NOMO-1 (cell line): ENCODE results near the gene FNTB.

Source experiments
- DNase-seq, 2 experiments: peaks; one replicate each; lab custom pipeline; 2025; ENCODE audit not compliant: unreplicated experiment in 2 of 2; lab: John Stamatoyannopoulos, UW

FNTB gene

GRCh38 chr14:65044596-65044959, 57.9 kb downstream of the FNTB start:
- peak; percentile 92 to 93 for DNase-seq

- DNase-seq, result no peak
These were observed 58.3 kb downstream of the FNTB start for GRCh38 chr14:65045006-65045405.

GRCh38 chr14:65045709-65046108, 59.0 kb downstream of the FNTB start:
- DNase-seq, result no peak

- no peak for DNase-seq
These were observed 66.1 kb downstream of the FNTB start for GRCh38 chr14:65052832-65053231.

DNA sequence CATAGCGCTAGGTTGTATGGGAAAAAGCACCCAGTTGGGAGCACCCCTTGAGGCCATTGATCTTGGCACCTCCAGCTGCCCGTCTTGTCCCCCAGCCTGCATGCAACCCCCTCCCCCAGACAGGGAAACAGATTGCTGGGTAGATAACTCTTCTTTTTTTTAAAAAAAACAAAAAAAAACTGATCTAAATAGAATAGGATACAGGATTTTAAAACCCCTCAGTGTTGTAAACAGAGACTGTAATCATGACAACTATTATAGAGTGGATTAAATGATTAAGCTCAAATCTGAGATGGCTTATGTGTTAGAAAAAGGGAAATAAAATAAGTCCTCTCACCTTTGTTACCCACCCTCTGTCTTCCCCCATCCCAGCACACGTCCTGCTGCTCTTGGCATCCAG, 66.8 kb downstream of the FNTB start:
- DNase-seq, result no peak

DNA sequence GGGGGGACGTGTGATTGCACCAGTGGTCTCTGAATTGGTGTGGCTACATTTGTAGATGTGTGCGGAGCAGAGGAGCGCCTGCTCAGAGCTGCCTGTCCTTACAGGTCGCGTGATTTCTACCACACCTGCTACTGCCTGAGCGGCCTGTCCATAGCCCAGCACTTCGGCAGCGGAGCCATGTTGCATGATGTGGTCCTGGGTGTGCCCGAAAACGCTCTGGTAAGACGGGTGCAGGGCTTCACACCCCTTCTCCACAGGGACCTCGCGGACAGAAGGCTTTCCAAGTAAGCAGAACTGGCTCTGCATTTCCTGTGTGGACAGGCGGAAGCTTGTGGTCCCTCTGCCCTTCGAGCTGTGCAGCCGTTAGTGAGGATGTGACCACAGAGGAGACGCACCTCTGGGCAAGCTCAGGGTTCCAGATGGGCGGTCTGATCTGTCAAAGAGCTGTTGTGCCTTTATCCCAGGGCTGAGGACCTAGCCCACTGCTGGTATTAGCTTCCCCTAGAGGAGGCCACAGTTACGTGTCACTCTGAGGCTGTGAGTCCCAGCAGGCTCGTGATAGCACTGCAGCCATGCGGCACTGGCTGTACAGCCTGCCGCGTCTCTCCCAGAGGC, 67.9 kb downstream of the FNTB start:
- peak; percentile 71 to 73 for DNase-seq

DNA sequence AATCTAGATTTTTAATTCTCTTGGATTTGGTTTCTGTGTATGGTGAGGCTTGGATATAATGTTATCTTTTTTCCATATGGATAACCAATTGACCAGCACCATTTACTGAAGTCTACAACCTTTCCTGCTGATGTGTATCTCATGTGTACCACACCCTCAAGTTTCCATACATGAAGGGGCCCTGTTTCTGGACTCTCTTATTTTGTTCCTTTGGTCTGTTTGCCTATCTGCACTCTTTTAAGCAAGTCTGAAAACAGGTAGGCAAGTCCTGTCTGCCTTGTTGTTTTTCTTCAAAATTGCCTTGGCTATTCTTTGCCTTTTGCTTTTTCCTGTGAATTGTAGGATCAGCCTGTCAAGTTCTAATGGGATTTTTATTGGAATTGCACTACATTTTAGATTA, 71.0 kb downstream of the FNTB start:
- no peak for DNase-seq

DNA sequence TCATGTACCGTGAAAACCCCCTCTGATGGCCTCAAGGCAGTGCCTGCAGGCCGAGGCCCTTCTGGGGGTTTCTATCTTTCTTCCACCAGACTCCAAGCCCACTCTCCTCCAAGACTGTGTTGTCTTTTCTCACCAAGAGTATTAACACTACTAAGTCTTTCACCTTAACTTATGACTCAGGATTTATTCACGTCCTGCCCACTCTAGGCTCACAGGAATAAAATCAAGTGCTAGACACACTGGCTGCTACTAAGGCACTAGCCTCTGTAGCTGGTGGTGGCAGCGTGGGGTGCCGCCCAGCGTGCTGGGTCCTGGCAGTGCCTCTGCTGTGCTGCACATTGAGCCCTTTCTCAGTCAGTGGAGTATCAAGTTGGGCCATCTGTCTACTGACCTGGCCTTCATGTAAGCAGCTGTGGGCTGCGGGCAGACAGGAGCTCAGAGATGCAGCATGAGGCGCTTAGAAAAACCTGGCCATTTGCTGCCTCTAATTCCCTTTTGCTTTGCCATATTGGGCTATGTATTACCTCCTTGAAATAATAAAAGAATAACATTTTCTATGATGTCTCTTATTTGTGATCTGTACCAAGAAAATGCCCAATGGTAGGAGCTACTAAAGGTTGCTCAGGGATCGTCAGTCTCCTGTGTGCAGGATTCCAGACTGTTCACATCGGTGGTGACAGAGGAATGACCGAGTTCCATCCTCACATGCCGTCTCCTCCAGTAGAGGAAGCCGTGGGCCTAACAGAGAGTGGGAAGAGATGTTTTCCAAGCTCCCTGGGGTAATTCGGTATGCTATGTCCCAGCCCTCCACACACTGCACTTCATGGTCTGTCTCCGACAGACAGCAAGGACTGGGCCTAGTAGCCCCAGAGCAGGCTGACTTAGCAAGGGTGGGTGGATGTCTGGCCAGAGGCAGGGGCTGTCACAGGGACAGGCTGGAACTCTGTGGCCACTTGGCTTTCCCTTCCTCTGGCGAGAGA, 75.7 kb downstream of the FNTB start:
- DNase-seq, result no peak

DNA sequence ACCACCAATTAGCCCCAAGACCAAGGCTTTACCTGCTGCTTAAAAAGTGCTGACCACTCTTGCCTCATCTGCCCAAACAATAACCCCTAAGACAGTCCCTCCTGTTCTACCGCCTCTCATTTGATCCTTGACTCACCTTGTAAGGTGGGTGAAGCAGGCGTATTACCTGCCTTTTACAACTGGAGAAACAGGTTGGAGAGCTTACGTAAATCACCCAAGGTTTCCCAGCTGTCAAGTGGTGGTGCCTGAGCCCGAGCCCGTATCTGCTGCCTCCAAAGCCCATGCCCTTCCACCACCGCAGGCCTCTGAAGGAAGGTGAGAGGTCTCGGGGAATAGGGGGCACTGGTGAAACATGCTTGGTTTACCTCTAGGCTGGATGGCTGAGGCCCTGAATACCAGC, 79.0 kb downstream of the FNTB start:
- no peak for DNase-seq

DNA sequence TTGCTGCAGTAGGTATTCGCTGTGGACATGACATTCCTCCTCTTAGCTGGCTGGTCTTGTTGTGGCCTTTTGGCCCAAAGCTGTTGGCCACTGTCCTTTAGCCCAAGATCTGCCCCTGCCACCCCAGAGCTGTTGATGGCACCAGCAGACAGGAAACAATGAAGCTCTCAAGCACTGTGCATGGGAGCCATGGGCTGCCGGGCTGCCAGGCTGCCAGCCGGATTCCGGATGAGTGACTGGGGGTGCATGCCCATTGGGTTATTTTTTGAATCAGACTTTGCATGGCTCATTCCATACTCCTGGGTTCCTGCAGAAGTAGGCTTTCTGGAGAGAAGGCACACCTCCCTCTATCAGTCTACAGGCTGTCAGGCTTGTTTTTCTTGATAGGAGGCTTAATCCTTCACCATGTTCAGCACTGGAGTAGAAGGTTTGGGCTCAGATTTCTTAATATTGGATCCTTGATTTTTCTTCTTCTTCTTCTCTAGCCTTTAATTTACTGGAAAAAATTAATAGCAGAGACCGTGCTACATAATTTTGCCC, 83.2 kb downstream of the FNTB start:
- no peak for DNase-seq

GRCh38 chr14:65070471-65070976, 83.8 kb downstream of the FNTB start:
- DNase-seq, result no peak

DNA sequence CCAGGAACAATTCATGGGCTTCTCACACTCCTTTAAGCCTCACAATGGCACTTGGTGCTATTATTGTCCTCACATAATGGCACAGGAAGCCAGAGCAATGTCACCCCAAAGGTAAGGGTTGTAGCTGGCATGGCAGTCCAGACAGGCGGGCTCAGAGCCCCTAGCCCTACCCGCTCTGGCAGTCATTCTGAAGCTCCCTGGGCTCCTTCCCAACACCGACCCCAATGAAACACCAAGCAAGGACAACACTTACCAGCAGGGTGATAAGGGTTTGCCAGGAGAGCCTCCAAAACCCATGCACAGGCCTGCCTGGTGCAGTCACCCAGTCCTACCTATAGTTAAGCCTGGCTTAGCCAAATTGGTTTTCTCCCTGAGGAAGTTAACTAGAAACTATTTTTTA, 84.8 kb downstream of the FNTB start:
- no peak for DNase-seq

DNA sequence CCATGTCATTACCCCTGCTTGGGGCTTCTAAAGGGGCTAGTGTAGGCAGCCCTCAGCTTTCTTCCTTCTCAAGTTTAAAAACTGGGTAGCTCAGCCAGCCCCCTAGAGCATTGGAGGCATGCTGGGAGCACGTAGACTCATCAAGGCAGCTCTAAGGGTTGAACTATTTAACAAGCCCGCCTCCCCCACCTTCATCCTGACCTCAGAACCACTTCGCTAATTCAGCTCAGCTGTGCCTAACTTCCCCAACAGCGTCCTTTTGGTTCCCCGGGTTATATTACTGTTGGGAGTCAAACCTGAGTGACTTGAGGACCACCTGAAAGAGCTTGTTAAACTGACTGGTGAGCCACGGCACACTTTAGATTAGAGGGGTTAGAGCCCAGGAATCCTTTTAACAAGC, 85.6 kb downstream of the FNTB start:
- no peak for DNase-seq

GRCh38 chr14:65072937-65073336, 86.2 kb downstream of the FNTB start:
- DNase-seq, result no peak

- DNase-seq, result no peak
These were observed 87.0 kb downstream of the FNTB start for GRCh38 chr14:65073605-65074201.

DNA sequence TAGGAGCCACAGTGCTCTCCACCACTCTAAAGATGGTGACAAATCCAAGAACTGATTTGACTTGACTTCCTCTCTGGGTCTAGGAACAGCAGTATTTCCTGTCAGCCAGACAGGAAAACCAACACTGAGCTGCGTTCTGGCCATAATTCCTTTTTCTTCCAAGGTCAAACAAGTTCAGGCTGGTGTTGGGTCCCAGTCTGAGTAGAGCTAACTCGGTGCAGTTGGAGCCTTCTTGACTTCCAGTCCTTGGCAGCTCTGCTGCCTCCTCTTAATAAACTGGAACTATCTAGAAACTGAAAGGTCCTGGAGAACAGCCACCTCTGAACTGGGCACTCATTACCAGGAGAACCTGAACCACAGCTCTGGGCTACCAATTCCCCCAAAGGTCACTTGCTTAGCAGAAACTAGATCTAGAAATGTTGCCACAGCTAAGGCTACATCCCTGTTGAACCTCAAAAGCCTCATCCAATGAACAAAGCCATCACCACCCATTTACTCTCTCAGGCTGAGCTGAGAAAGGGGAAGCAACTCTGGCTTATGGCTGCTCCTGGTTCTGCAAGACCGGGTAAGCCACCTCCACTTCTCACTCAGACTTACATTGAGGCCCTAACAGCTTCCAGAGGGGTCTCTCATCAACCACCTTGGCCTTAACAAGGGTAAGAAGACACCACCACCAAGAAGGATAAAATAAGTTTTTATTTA, 87.9 kb downstream of the FNTB start:
- peak; percentile 48 to 66 for DNase-seq

DNA sequence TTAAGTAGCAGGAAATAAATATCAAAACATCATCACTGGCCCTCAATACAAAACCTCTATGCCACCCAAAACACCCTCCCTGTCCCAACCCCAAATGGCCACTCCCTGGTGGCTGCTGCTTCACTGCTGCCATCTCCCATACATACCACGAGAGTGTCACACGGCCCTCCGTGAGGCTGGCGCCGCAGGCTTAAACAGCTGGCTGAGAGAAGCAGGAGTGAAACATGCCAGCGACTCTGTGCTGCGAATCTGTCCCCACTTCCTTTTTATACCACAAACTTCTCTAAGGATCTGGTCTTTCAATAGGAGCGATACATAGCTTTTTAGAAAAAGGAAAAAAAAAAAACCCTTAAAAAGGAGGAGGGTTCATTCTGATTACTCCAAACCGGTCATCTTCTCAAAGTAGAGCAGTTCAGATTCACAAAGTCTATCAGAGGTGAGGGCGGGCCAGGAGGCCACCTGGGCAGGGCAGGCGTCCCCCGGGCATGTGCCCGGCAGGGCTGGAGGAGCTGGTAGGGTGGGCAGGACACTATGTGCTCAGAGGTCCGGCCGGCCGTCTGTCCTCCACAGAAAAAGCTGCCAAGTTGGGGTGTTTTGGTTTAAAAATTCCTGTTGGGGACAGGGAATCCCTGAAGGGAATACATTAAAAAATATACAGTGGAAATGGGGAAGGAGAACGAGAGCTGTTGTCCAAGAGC, 89.1 kb downstream of the FNTB start:
- no peak for DNase-seq

DNA sequence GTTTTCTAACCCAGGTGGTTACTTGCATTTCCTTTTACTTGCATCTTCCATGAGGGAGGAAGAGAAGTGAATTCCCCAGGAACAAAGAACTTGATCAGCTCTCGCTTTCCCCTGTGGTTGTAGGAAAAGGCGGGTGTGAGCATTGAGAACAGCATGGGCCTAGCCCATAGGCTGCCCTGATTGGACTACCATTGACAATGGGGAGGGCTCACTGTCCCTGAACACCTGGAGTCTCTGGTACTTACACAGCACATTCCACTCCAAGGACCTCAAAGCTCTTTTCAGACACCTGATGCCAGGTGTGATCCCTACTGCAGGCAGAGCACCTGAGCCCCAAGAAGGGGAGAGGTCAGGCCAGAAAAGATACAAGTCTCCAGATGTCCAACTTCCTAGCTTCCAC, 90.6 kb downstream of the FNTB start:
- no peak for DNase-seq

DNA sequence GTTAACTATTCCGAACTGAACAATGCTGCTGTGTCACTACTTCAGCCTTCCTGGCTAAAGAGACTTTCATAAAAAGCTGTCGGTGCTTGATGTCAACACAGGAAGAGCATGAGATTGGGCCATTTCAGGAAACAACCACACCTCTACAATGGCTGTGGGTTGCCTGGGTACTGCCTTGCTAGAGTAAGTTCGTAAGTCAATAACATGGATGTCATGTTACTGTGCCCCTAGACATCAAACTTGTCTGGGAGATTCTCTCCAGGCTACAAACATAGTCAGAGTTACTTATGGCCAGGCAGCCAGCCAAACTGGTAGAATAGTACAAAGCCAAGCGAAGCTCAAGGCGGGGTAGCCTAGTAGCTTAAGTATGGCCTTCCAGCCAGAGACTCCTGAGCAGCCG, 92.5 kb downstream of the FNTB start:
- DNase-seq, result peak; percentile 6 to 8

- DNase-seq, result no peak
These were observed 93.1 kb downstream of the FNTB start for GRCh38 chr14:65079768-65080167.
